Ishikawa (cell line): ENCODE measurements around the gene PRM1.

ENCODE experiments used
- CEBPB ChIP-seq: IDR thresholded peaks from 2 replicates; pipeline ENCODE4 v1.6.1; 2012
- CREB1 ChIP-seq: IDR thresholded peaks from 2 replicates; pipeline ENCODE4 v1.6.1; 2012; ENCODE audit warnings: low read depth
- EGR1 ChIP-seq: IDR thresholded peaks from 2 replicates; pipeline ENCODE4 v1.6.1; 2012
- EP300 ChIP-seq: IDR thresholded peaks from 2 replicates; pipeline ENCODE4 v1.6.1; 2012; ENCODE audit warnings: borderline replicate concordance
- FOXM1 ChIP-seq: IDR thresholded peaks from 2 replicates; pipeline ENCODE4 v1.6.1; 2012; ENCODE audit warnings: low read depth, borderline replicate concordance
- MAX ChIP-seq: IDR thresholded peaks from 2 replicates; pipeline ENCODE4 v1.6.1; 2012
- NFIC ChIP-seq: IDR thresholded peaks from 2 replicates; pipeline ENCODE4 v1.6.1; 2012
- RAD21 ChIP-seq: IDR thresholded peaks from 2 replicates; pipeline ENCODE4 v1.6.1; 2012; ENCODE audit warnings: low read depth
- REST ChIP-seq: IDR thresholded peaks from 2 replicates; pipeline ENCODE4 v1.6.1; 2012; ENCODE audit warnings: low read depth, mild to moderate bottlenecking
- TAF1 ChIP-seq: IDR thresholded peaks from 2 replicates; pipeline ENCODE4 v1.6.1; 2012; ENCODE audit warnings: low read depth, mild to moderate bottlenecking
- TCF12 ChIP-seq: IDR thresholded peaks from 2 replicates; pipeline ENCODE4 v1.6.1; 2012; ENCODE audit warnings: low read depth
- TEAD4 ChIP-seq: IDR thresholded peaks from 2 replicates; pipeline ENCODE4 v1.6.1; 2012
- USF1 ChIP-seq: IDR thresholded peaks from 2 replicates; pipeline ENCODE4 v1.6.1; 2012
- YY1 ChIP-seq: IDR thresholded peaks from 2 replicates; pipeline ENCODE4 v1.6.1; 2012; ENCODE audit warnings: low read depth
- ZBTB7A ChIP-seq: IDR thresholded peaks from 2 replicates; pipeline ENCODE4 v1.6.1; 2012; ENCODE audit warnings: low read depth

Gene PRM1

GRCh38 chr16:11299865-11300559 lies 18.9 kb upstream of the PRM1 start:
- TF ChIP-seq REST (no peak), TAF1 (no peak), NFIC (no peak), YY1 (no peak), TEAD4 (no peak), TCF12 (no peak), CEBPB (no peak), EGR1 (no peak), EP300 (no peak)

GRCh38 chr16:11298143-11298900 lies 17.2 kb upstream of the PRM1 start:
- TF ChIP-seq NFIC (no peak), RAD21 (no peak), FOXM1 (no peak)

- no peak for TF ChIP-seq EGR1
- TF ChIP-seq CEBPB, result no peak
- no peak for TF ChIP-seq TEAD4
- TF ChIP-seq NFIC, result no peak
- TF ChIP-seq TCF12, result no peak
- no peak for TF ChIP-seq FOXM1
- TF ChIP-seq USF1, result no peak
- TF ChIP-seq CREB1, result no peak
- TF ChIP-seq RAD21, result no peak
Observed at GRCh38 chr16:11297492-11298142, 16.5 kb upstream of the PRM1 start.

GRCh38 chr16:11296706-11297491 lies 15.8 kb upstream of the PRM1 start:
- TF ChIP-seq ZBTB7A (no peak), NFIC (no peak), FOXM1 (no peak), EGR1 (no peak), REST (no peak), CEBPB (no peak), USF1 (no peak), TCF12 (no peak)

GRCh38 chr16:11296351-11296705 lies 15.2 kb upstream of the PRM1 start:
- no peak for TF ChIP-seq TAF1

- no peak for TF ChIP-seq EP300
- TF ChIP-seq TAF1, result no peak
- TF ChIP-seq CEBPB, result no peak
- no peak for TF ChIP-seq YY1
- TF ChIP-seq MAX, result no peak
- TF ChIP-seq FOXM1, result no peak
- TF ChIP-seq NFIC, result no peak
Observed at GRCh38 chr16:11295672-11296071, 14.5 kb upstream of the PRM1 start.
